Measurements from ENCODE around the gene SLC35F3. TPM values are rescaled to one million over a fixed set of nuclear protein-coding genes. Genes with fewer than 3 reads are reported as not detected.

SLC35F3 gene
- total RNA-seq (2021) = 20.5 and 22.7 TPM in 2 replicates
- percentile 60 among the genes with signal in this experiment for Bru-seq, nascent RNA
- BruChase-seq, experiment 1, labeled RNA remaining after a 2-hour chase = percentile 56 among the genes with signal in this experiment
- BruChase-seq, experiment 2, labeled RNA remaining after a 6-hour chase = percentile 59 among the genes with signal in this experiment
- long read RNA-seq, partial matches to known transcripts = 14 of 29 reads
- long read RNA-seq, other reads (novel, unspliced or antisense) = 13 of 29 reads

GRCh38 chr1:233904633-233905415, at the start of gene SLC35F3:
SLC35F3 (plus strand) TSS chr1:233904676.
- intact Hi-C loops (cut with micrococcal nuclease; ENCODE audit: unreplicated experiment) = no loop called here
- CTCF ChIA-PET = no interaction called here
- H3K27ac ChIP-seq (ENCODE audit: low read depth, low read length, poor library complexity, severe bottlenecking) = no peak within 1 kb of the TSS
- no TSS peak for BruUV-seq (replicated peaks)
- TF ChIP-seq CTCF (conservative IDR thresholded peaks at IDR 0.05; ENCODE audit: low read depth, low read length) (no peak), EZH2 (IDR thresholded peaks at IDR 0.05; ENCODE audit: borderline replicate concordance, low read depth, low read length, poor library complexity, severe bottlenecking) (no peak)
- DNase-seq (ENCODE audit: low spot score) = peak; percentile 9
- peaks cover 65% of the 10 kb centered on the region for H3K27me3 ChIP-seq (replicated peaks; ENCODE audit: insufficient read depth, low read depth, low read length, poor library complexity)
- H3K9me3 ChIP-seq (ENCODE audit: low read depth, low read length, poor library complexity, severe bottlenecking) = no peaks in the 10 kb centered on the region
- POLR2A ChIA-PET (ENCODE audit: low non-redundant PET) = no interaction called here
- no peak within 1 kb of the TSS for H3K4me3 ChIP-seq (ENCODE audit: low read depth, low read length, poor library complexity, severe bottlenecking)
- H3K36me3 ChIP-seq (ENCODE audit: insufficient read depth, low read length, poor library complexity, severe bottlenecking) = no peaks in the 10 kb centered on the region
- no peaks in the 10 kb centered on the region for H3K4me1 ChIP-seq (ENCODE audit: insufficient read depth, low read length, poor library complexity, severe bottlenecking)

- no peaks in the 10 kb centered on the region for H3K9me3 ChIP-seq (ENCODE audit: low read depth, low read length, poor library complexity, severe bottlenecking)
- intact Hi-C loops (cut with micrococcal nuclease; ENCODE audit: unreplicated experiment) = no loop called here
- ChIA-PET CTCF (no interaction called here), POLR2A (ENCODE audit: low non-redundant PET) (no interaction called here)
- H3K36me3 ChIP-seq (ENCODE audit: insufficient read depth, low read length, poor library complexity, severe bottlenecking) = no peaks in the 10 kb centered on the region
- no peak overlapping the region for H3K27ac ChIP-seq (ENCODE audit: low read depth, low read length, poor library complexity, severe bottlenecking)
- no TSS peak for BruUV-seq (replicated peaks)
- TF ChIP-seq CTCF (conservative IDR thresholded peaks at IDR 0.05; ENCODE audit: low read depth, low read length) = no peak
- TF ChIP-seq EZH2 (IDR thresholded peaks at IDR 0.05; ENCODE audit: borderline replicate concordance, low read depth, low read length, poor library complexity, severe bottlenecking) = no peak
- H3K27me3 ChIP-seq (replicated peaks; ENCODE audit: insufficient read depth, low read depth, low read length, poor library complexity) = peaks cover 44% of the 10 kb centered on the region
- H3K4me3 ChIP-seq (ENCODE audit: low read depth, low read length, poor library complexity, severe bottlenecking) = no peak overlapping the region
- H3K4me1 ChIP-seq (ENCODE audit: insufficient read depth, low read length, poor library complexity, severe bottlenecking) = no peaks in the 10 kb centered on the region
- no peak for DNase-seq (ENCODE audit: low spot score)
Observed at GRCh38 chr1:233859446-233859845, 45.0 kb upstream of the SLC35F3 start.

GRCh38 chr1:233863901-233864545, 40.5 kb upstream of the SLC35F3 start:
- peaks cover 23% of the 10 kb centered on the region for H3K27me3 ChIP-seq (replicated peaks; ENCODE audit: insufficient read depth, low read depth, low read length, poor library complexity)
- DNase-seq (ENCODE audit: low spot score) = no peak
- no peak overlapping the region for H3K4me3 ChIP-seq (ENCODE audit: low read depth, low read length, poor library complexity, severe bottlenecking)
- no peak overlapping the region for H3K27ac ChIP-seq (ENCODE audit: low read depth, low read length, poor library complexity, severe bottlenecking)
- CTCF ChIA-PET = no interaction called here
- H3K9me3 ChIP-seq (ENCODE audit: low read depth, low read length, poor library complexity, severe bottlenecking) = peaks cover 4% of the 10 kb centered on the region
- POLR2A ChIA-PET (ENCODE audit: low non-redundant PET) = no interaction called here
- no peaks in the 10 kb centered on the region for H3K4me1 ChIP-seq (ENCODE audit: insufficient read depth, low read length, poor library complexity, severe bottlenecking)
- intact Hi-C loops (cut with micrococcal nuclease; ENCODE audit: unreplicated experiment) = no loop called here
- no peaks in the 10 kb centered on the region for H3K36me3 ChIP-seq (ENCODE audit: insufficient read depth, low read length, poor library complexity, severe bottlenecking)
- no TSS peak for BruUV-seq (replicated peaks)
- no peak for TF ChIP-seq CTCF (conservative IDR thresholded peaks at IDR 0.05; ENCODE audit: low read depth, low read length)
- no peak for TF ChIP-seq EZH2 (IDR thresholded peaks at IDR 0.05; ENCODE audit: borderline replicate concordance, low read depth, low read length, poor library complexity, severe bottlenecking)
